Measurements from ENCODE around the gene OR14A2. TPM values are rescaled to one million over a fixed set of nuclear protein-coding genes. Genes with fewer than 3 reads are reported as not detected.

Gene OR14A2
- total and polyA plus RNA-seq, 2 donors (not counting 1 experiment from before 2014, with no cell fraction given), result not detected

- Mint-ChIP-seq H3K27me3 (no peaks in the 10 kb centered on the region), H3K27ac (no peak overlapping the region), H3K9me3 (ENCODE audit: insufficient read depth) (no peaks in the 10 kb centered on the region), H3K4me3 (no peak overlapping the region), H3K4me1 (no peaks in the 10 kb centered on the region)
- ChIA-PET CTCF (interaction anchor here (0.9 kb wide), 1 partner anchor 77 kb away, joined by 3 read pairs; no protein-coding TSS in a partner anchor), POLR2A (no interaction called here)
- no peak overlapping the region for H2AFZ ChIP-seq (ENCODE audit: insufficient read depth, low read depth, low read length, poor library complexity, severe bottlenecking)
- WGBS (ENCODE audit: insufficient coverage), result 83% methylated on average over 4 of the region's 4 CpGs
- H3K9ac ChIP-seq (ENCODE audit: low read length), result no peak overlapping the region
- no peaks in the 10 kb centered on the region for H3K79me2 ChIP-seq (ENCODE audit: control insufficient read depth, insufficient read depth, low read length)
- H4K20me1 ChIP-seq (ENCODE audit: control insufficient read depth, insufficient read depth, low read length, poor library complexity, severe bottlenecking), result no peaks in the 10 kb centered on the region
- no peaks in the 10 kb centered on the region for H3K36me3 ChIP-seq (replicated peaks in 1 of 2; ENCODE audit: control extremely low read depth in 1 of 2, control insufficient read depth in 1 of 2, extremely low read depth in 1 of 2, insufficient read depth in 2 of 2, low read length in 1 of 2)
- TF ChIP-seq EZH2 (IDR thresholded peaks at IDR 0.05; ENCODE audit: borderline replicate concordance, insufficient read depth, low read depth, low read length, poor library complexity, severe bottlenecking) (no peak), CTCF (IDR thresholded peaks at IDR 0.05) (no peak)
- H3K27ac ChIP-seq (ENCODE audit: low read length in 2 of 2), result no peak overlapping the region
- H3K4me2 ChIP-seq (replicated peaks; ENCODE audit: low read depth, low read length, poor library complexity, severe bottlenecking), result no peak overlapping the region
- ATAC-seq (ENCODE audit: low read depth) (no peak), DNase-seq (no peak)
- no peaks in the 10 kb centered on the region for H3K27me3 ChIP-seq (replicated peaks in 1 of 4; ENCODE audit: control extremely low read depth in 1 of 4, control insufficient read depth in 3 of 4, insufficient read depth in 4 of 4, low read length in 3 of 4)
- H3K4me1 ChIP-seq (ENCODE audit: control insufficient read depth in 2 of 2, insufficient read depth in 2 of 2, low read length in 2 of 2), result no peaks in the 10 kb centered on the region
- no peak overlapping the region for H3K4me3 ChIP-seq (ENCODE audit: control extremely low read depth in 1 of 5, extremely low read depth in 1 of 5, insufficient read depth in 1 of 5, low read depth in 2 of 5, low read length in 4 of 5)
- no peaks in the 10 kb centered on the region for H3K9me3 ChIP-seq (ENCODE audit: control extremely low read depth in 1 of 3, control insufficient read depth in 2 of 3, insufficient read depth in 1 of 3, low read length in 2 of 3)
- intact Hi-C loops (cut with micrococcal nuclease), result no loop called here
Observed at GRCh38 chr1:247680171-247680570, 67.8 kb downstream of the OR14A2 start.

- Mint-ChIP-seq H3K27ac (no peak within 1 kb of the TSS), H3K9me3 (ENCODE audit: insufficient read depth) (no peaks in the 10 kb centered on the region), H3K27me3 (no peaks in the 10 kb centered on the region), H3K4me3 (no peak within 1 kb of the TSS), H3K4me1 (no peaks in the 10 kb centered on the region)
- ChIA-PET CTCF (interaction anchor here (0.9 kb wide), 1 partner anchor 77 kb away, joined by 3 read pairs; no protein-coding TSS in a partner anchor), POLR2A (no interaction called here)
- DNase-seq (no peak), ATAC-seq (ENCODE audit: low read depth) (no peak)
- intact Hi-C loops (cut with micrococcal nuclease), result no loop called here
- H3K27ac ChIP-seq (ENCODE audit: low read length in 2 of 2), result no peak within 1 kb of the TSS
- WGBS (ENCODE audit: insufficient coverage), result 100% methylated on average over 1 of the region's 1 CpG
- no peaks in the 10 kb centered on the region for H3K9me3 ChIP-seq (ENCODE audit: control extremely low read depth in 1 of 3, control insufficient read depth in 2 of 3, insufficient read depth in 1 of 3, low read length in 2 of 3)
- TF ChIP-seq CTCF (IDR thresholded peaks at IDR 0.05) (no peak), EZH2 (IDR thresholded peaks at IDR 0.05; ENCODE audit: borderline replicate concordance, insufficient read depth, low read depth, low read length, poor library complexity, severe bottlenecking) (no peak)
- H3K79me2 ChIP-seq (ENCODE audit: control insufficient read depth, insufficient read depth, low read length), result no peaks in the 10 kb centered on the region
- no peak within 1 kb of the TSS for H3K4me3 ChIP-seq (ENCODE audit: control extremely low read depth in 1 of 5, extremely low read depth in 1 of 5, insufficient read depth in 1 of 5, low read depth in 2 of 5, low read length in 4 of 5)
- no peaks in the 10 kb centered on the region for H4K20me1 ChIP-seq (ENCODE audit: control insufficient read depth, insufficient read depth, low read length, poor library complexity, severe bottlenecking)
- no peaks in the 10 kb centered on the region for H3K36me3 ChIP-seq (replicated peaks in 1 of 2; ENCODE audit: control extremely low read depth in 1 of 2, control insufficient read depth in 1 of 2, extremely low read depth in 1 of 2, insufficient read depth in 2 of 2, low read length in 1 of 2)
- H3K4me1 ChIP-seq (ENCODE audit: control insufficient read depth in 2 of 2, insufficient read depth in 2 of 2, low read length in 2 of 2), result no peaks in the 10 kb centered on the region
- H3K27me3 ChIP-seq (replicated peaks in 1 of 4; ENCODE audit: control extremely low read depth in 1 of 4, control insufficient read depth in 3 of 4, insufficient read depth in 4 of 4, low read length in 3 of 4), result no peaks in the 10 kb centered on the region
- no peak within 1 kb of the TSS for H3K4me2 ChIP-seq (replicated peaks; ENCODE audit: low read depth, low read length, poor library complexity, severe bottlenecking)
- no peak within 1 kb of the TSS for H2AFZ ChIP-seq (ENCODE audit: insufficient read depth, low read depth, low read length, poor library complexity, severe bottlenecking)
- H3K9ac ChIP-seq (ENCODE audit: low read length), result no peak within 1 kb of the TSS
Observed at GRCh38 chr1:247679639-247680038, 68.3 kb downstream of the OR14A2 start, which contains the start of gene OR13G1. Gene OR13G1, minus strand, starts transcription at chr1:247679739. Its CDS starts 6,698 bp downstream, at chr1:247673041.

Other genes starting within 250 kb of the OR14A2 start
- not detected in 2 replicates for gene OR2C3, start 211.7 kb downstream of the OR14A2 start, total RNA-seq
- gene OR2C3, start 211.7 kb downstream of the OR14A2 start, polyA plus RNA-seq, result not detected in 2 replicates
- gene GCSAML, start 199.0 kb downstream of the OR14A2 start, total RNA-seq, result not detected in 2 replicates
- 0.04 TPM in 1 of 2 replicates, not detected in the other for gene GCSAML, start 199.0 kb downstream of the OR14A2 start, polyA plus RNA-seq
- not detected in 2 replicates for gene OR2G2, start 159.8 kb downstream of the OR14A2 start, total RNA-seq
- not detected in 2 replicates for gene OR2G2, start 159.8 kb downstream of the OR14A2 start, polyA plus RNA-seq
- gene OR2G3, start 142.6 kb downstream of the OR14A2 start, total RNA-seq, result not detected in 2 replicates
- gene OR2G3, start 142.6 kb downstream of the OR14A2 start, polyA plus RNA-seq, result not detected in 2 replicates
- not detected in 2 replicates for gene OR13G1, start 68.4 kb downstream of the OR14A2 start, total RNA-seq
- not detected in 2 replicates for gene OR13G1, start 68.4 kb downstream of the OR14A2 start, polyA plus RNA-seq
- gene OR6F1, start 31.5 kb downstream of the OR14A2 start, total RNA-seq, result not detected in 2 replicates
- not detected in 2 replicates for gene OR6F1, start 31.5 kb downstream of the OR14A2 start, polyA plus RNA-seq
- gene OR14K1, start 9.5 kb downstream of the OR14A2 start, total RNA-seq, result not detected in 2 replicates
- not detected in 2 replicates for gene OR14K1, start 9.5 kb downstream of the OR14A2 start, polyA plus RNA-seq
- not detected in 2 replicates for gene OR1C1, start 12.4 kb upstream of the OR14A2 start, total RNA-seq
- not detected in 2 replicates for gene OR1C1, start 12.4 kb upstream of the OR14A2 start, polyA plus RNA-seq
- not detected in 2 replicates for gene OR14A16, start 76.0 kb upstream of the OR14A2 start, total RNA-seq
- gene OR14A16, start 76.0 kb upstream of the OR14A2 start, polyA plus RNA-seq, result not detected in 2 replicates
- not detected in 2 replicates for gene OR11L1, start 93.8 kb upstream of the OR14A2 start, total RNA-seq
- gene OR11L1, start 93.8 kb upstream of the OR14A2 start, polyA plus RNA-seq, result not detected in 2 replicates
- 0.68 and 0.84 TPM in 2 replicates for gene TRIM58, start 109.0 kb upstream of the OR14A2 start, total RNA-seq
- gene TRIM58, start 109.0 kb upstream of the OR14A2 start, polyA plus RNA-seq, result 1.5 and 1.6 TPM in 2 replicates
- 0.34 TPM in 1 of 2 replicates, not detected in the other for gene OR2W3, start 147.4 kb upstream of the OR14A2 start, total RNA-seq
- 1.5 and 2.5 TPM in 2 replicates for gene OR2W3, start 147.4 kb upstream of the OR14A2 start, polyA plus RNA-seq
- gene OR2T8, start 172.1 kb upstream of the OR14A2 start, total RNA-seq, result not detected in 2 replicates
- gene OR2T8, start 172.1 kb upstream of the OR14A2 start, polyA plus RNA-seq, result 0.67 TPM in 1 of 2 replicates, not detected in the other
- gene OR2AJ1, start 176.7 kb upstream of the OR14A2 start, total RNA-seq, result not detected in 2 replicates
- not detected in 2 replicates for gene OR2AJ1, start 176.7 kb upstream of the OR14A2 start, polyA plus RNA-seq
- gene OR2L8, start 200.7 kb upstream of the OR14A2 start, total RNA-seq, result 0.44 and 0.94 TPM in 2 replicates
- 0.20 TPM in 1 of 2 replicates, not detected in the other for gene OR2L8, start 200.7 kb upstream of the OR14A2 start, polyA plus RNA-seq
- 0.39 and 0.61 TPM in 2 replicates for gene OR2AK2, start 217.1 kb upstream of the OR14A2 start, total RNA-seq
- 0.27 and 0.60 TPM in 2 replicates for gene OR2AK2, start 217.1 kb upstream of the OR14A2 start, polyA plus RNA-seq

Measured in B cell (primary cell).